Fibroblast of pulmonary artery (primary cell): ENCODE results near the gene CATSPER3.

Experiments
- DNase-seq: peaks from one replicate; pipeline ENCODE4 v3.0.0-alpha.2; 2010; ENCODE audit warnings: low read depth
- H3K4me3 ChIP-seq: replicated peaks from 2 replicates; pipeline ENCODE4 v1.5.1; 2011; ENCODE audit warnings: low read depth, mild to moderate bottlenecking, control low read depth, low read length, moderate library complexity
- CTCF ChIP-seq: IDR thresholded peaks from 2 replicates; pipeline ENCODE4 v1.5.1; 2011; ENCODE audit warnings: mild to moderate bottlenecking, control low read depth, low read length, inconsistent platforms; ENCODE audit errors: missing control alignments

Gene CATSPER3

GRCh38 chr5:135038205-135038812 is 70.6 kb downstream of the CATSPER3 start:
- H3K4me3 ChIP-seq, result no peak overlapping the region
- TF ChIP-seq CTCF, result no peak
- no peak for DNase-seq

- no peak for DNase-seq
- no peak for TF ChIP-seq CTCF
- H3K4me3 ChIP-seq, result no peak overlapping the region
Observed at GRCh38 chr5:135038813-135039270, 71.1 kb downstream of the CATSPER3 start.

- TF ChIP-seq CTCF, result no peak
- no peak for DNase-seq
- no peak overlapping the region for H3K4me3 ChIP-seq
Observed at GRCh38 chr5:135039271-135040033, 71.7 kb downstream of the CATSPER3 start.

- TF ChIP-seq CTCF, result no peak
- H3K4me3 ChIP-seq, result no peak overlapping the region
- no peak for DNase-seq
Observed at GRCh38 chr5:135040034-135040332, 72.3 kb downstream of the CATSPER3 start.

- TF ChIP-seq CTCF, result no peak
- H3K4me3 ChIP-seq, result no peak overlapping the region
- DNase-seq, result no peak
Observed at GRCh38 chr5:135040333-135041144, 72.8 kb downstream of the CATSPER3 start.

- no peak for DNase-seq
- no peak for TF ChIP-seq CTCF
- H3K4me3 ChIP-seq, result no peak overlapping the region
Observed at GRCh38 chr5:135041145-135041587, 73.5 kb downstream of the CATSPER3 start.
